ENCODE data around the gene IL11RA. TPM values are rescaled to one million over a fixed set of nuclear protein-coding genes. Genes with fewer than 3 reads are reported as not detected.
A peak's percentile ranks its signal among the peaks of the same experiment; 100 is the strongest.
"Not testable (repeated sequence)": the region's sequence is repeated elsewhere in the genome, so short reads cannot be mapped to it uniquely, and the experiment has no call there.

The IL11RA gene
- total and polyA plus RNA-seq, 2 donors = 39.5 to 43.9 TPM

DNA sequence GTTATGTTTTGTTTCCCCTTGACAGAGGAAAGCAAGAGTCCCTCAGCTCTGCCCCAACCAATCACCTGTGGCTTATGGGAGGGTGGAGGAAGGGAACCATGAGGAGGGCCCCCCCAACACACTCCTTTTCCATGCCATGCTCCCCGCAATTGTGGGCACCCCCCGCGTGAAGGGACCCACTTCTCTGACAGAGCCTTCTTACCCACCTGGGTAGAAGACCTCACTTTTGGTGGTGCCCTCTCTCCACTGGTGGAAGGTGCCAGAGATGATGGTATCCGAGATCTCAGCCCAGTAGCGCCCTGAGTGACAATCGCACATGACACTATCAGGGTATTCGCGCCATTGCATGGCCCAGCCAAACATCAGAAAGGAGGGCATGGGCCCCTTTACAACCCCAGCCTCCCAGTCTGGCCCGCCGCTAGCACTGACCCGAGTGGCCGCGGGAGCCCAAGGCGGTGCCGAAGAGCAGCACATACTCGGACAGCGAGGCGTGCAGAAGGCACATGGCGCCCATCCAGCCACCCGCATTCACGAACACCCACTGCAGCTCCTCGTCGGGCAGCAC is 15.1 kb upstream of the IL11RA start:
- DNase-seq (ENCODE audit: extremely low spot score) = no peak
- Histone ChIP-seq H3K36me3 (ENCODE audit: insufficient read depth) (no peaks in the 10 kb centered on the region), H3K4me3 (ENCODE audit: low read depth, low read length) (peak overlapping the region; percentile 52), H3K4me1 (ENCODE audit: insufficient read depth) (no peaks in the 10 kb centered on the region), H3K27ac (ENCODE audit: low read depth) (no peak overlapping the region)
- 8% methylated on average over 23 of the region's 23 CpGs for WGBS

DNA sequence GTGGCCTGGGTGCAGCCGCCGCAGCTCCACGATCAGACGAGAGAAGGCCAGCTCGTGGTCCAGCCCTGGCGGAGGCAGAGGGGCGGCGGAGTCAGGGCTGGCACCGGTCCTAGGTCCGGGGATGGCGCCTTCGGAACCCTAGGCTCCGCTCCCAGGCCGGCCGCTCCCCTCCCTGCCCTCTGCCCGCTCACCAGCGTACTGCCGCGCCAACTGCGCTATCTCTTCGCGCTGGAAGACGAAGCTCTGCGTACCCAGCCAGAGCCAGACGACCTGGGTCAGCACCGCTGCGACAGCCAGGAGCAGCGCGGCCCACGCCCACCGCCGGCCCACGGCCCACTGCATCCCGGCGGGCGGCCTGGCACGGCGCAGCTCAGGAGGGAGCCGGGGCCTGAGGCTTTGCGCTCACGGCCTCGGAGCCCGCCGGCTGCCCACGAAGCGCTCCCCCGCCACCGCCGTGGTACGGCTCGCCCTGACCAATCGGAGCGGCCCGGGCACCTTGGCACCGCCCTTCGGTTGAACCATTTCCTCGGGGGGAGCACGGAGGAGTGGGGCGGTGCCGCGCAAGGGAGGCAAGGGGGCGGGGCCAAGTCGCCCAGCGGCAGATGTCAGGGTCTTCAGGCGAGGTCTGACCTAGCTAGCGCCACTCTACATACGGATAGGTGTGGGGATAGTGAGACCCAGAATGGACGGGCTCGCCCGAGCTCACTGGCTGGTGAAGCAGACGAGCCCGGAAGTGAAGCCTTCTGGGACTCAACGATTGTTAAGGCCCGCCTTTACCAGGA is 14.4 kb upstream of the IL11RA start, which contains the start of gene SIGMAR1:
Gene SIGMAR1 (minus strand): TSS at position 432 of the 782 bp plus-strand sequence. CDS start 90 bp downstream, at position 342.
- WGBS = under 1% methylated on average over 74 of the region's 74 CpGs
- DNase-seq (ENCODE audit: extremely low spot score) = peak; percentile 83
- H3K36me3 ChIP-seq (ENCODE audit: insufficient read depth) = no peaks in the 10 kb centered on the region
- H3K4me1 ChIP-seq (ENCODE audit: insufficient read depth) = no peaks in the 10 kb centered on the region
- H3K4me3 ChIP-seq (ENCODE audit: low read depth, low read length) = peak within 1 kb of the TSS; percentile 52
- peak within 1 kb of the TSS; percentile 77 for H3K27ac ChIP-seq (ENCODE audit: low read depth)

DNA sequence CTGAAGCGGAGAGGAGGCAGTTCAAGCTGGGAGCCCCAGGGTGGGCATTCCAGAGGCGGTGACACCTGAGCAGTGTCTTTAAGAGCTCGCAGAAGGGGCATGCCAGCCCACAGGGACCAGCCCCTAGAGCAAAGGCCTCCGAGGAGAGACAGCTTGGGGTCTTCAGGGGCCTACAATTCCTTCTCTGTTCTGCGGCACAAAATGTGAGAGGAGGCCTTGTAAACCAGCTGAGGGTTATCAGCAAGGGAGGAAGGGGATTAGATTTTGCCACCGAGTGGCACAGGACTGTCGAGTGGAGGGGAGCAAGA is 13.9 kb upstream of the IL11RA start:
- no peak for DNase-seq (ENCODE audit: extremely low spot score)

DNA sequence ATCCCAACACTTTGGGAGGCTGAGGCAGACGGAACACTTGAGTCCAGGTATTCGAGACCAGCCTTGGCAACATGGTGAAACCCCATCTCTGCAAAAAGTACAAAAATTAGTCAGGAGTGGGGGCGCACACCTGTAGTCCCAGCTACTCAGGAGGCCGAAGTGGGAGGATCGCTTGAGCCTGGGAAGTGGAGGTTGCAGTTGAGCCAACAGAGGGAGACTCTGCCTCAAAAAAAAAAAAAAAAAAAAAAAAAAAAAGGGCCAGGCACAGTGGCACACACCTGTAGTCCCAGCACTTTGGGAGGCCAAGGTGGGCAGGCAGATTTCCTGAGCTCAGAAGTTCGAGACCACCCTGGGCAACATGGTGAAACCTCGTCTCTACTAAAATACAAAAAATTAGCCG is 12.7 kb upstream of the IL11RA start:
- 83% methylated on average over 8 of the region's 8 CpGs for WGBS
- DNase-seq (ENCODE audit: extremely low spot score); H3K36me3 ChIP-seq (ENCODE audit: insufficient read depth); H3K4me3 ChIP-seq (ENCODE audit: low read depth, low read length); H3K4me1 ChIP-seq (ENCODE audit: insufficient read depth); H3K27ac ChIP-seq (ENCODE audit: low read depth): not testable (repeated sequence)

More for the DNA sequence above, 13.9 kb upstream of the IL11RA start:
- WGBS = 14% methylated on average over 7 of the region's 7 CpGs
- H3K36me3 ChIP-seq (ENCODE audit: insufficient read depth) = no peaks in the 10 kb centered on the region
- H3K27ac ChIP-seq (ENCODE audit: low read depth) = no peak overlapping the region
- peak overlapping the region; percentile 52 for H3K4me3 ChIP-seq (ENCODE audit: low read depth, low read length)
- H3K4me1 ChIP-seq (ENCODE audit: insufficient read depth) = no peaks in the 10 kb centered on the region

DNA sequence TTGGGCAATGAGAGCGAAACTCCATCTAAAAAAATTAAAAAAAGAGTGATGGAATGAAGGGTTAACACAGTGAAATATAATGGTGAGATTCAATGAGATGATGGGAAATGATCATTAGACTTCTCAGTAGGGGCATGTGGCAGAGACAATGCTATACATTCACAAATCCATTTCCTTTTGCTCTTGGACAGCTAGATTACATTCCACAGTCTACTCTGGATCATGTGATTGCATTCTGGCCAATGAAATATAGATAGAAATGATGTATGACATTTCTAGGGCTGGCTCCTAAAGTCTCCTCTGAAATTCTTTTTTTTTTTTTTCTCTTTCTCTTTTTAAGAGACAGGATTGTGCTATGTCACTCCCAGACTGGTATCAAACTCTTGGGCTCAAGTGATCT is 9.3 kb upstream of the IL11RA start:
- no peak for DNase-seq (ENCODE audit: extremely low spot score)
- Histone ChIP-seq H3K4me3 (ENCODE audit: low read depth, low read length) (no peak overlapping the region), H3K36me3 (ENCODE audit: insufficient read depth) (no peaks in the 10 kb centered on the region), H3K27ac (ENCODE audit: low read depth) (no peak overlapping the region), H3K4me1 (ENCODE audit: insufficient read depth) (peaks cover 2% of the 10 kb centered on the region)
- WGBS = 98% methylated on average over 1 of the region's 1 CpG

DNA sequence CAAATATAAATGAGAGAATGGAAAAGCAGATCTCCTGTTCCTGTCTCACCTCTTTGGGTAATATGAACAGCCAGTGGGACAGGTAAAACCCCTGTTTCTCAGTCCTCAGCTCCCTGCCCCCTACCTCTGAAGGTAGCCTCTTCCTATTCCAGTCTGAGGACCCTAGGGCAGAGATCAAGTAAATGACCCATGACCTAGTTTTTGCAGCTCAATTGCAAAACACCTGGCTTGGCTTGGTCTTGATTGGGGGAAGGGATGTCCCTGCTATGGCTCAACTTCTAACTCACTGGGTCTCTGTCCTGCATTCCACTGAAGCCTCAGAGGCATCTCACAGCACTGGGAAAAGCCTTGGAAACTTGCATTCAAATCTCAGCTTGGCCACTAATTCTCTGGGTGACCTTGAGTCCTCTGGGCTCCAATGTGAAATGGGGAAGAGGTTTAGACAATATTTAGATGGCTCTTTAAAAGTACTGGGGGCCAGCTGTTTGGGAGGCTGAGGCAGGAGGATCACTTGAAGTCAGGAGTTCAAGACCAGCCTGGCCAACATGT is 7.1 kb upstream of the IL11RA start:
- DNase-seq (ENCODE audit: extremely low spot score) = no peak
- no peak overlapping the region for H3K4me3 ChIP-seq (ENCODE audit: low read depth, low read length)
- no peaks in the 10 kb centered on the region for H3K36me3 ChIP-seq (ENCODE audit: insufficient read depth)
- peaks cover 2% of the 10 kb centered on the region for H3K4me1 ChIP-seq (ENCODE audit: insufficient read depth)
- no peak overlapping the region for H3K27ac ChIP-seq (ENCODE audit: low read depth)

DNA sequence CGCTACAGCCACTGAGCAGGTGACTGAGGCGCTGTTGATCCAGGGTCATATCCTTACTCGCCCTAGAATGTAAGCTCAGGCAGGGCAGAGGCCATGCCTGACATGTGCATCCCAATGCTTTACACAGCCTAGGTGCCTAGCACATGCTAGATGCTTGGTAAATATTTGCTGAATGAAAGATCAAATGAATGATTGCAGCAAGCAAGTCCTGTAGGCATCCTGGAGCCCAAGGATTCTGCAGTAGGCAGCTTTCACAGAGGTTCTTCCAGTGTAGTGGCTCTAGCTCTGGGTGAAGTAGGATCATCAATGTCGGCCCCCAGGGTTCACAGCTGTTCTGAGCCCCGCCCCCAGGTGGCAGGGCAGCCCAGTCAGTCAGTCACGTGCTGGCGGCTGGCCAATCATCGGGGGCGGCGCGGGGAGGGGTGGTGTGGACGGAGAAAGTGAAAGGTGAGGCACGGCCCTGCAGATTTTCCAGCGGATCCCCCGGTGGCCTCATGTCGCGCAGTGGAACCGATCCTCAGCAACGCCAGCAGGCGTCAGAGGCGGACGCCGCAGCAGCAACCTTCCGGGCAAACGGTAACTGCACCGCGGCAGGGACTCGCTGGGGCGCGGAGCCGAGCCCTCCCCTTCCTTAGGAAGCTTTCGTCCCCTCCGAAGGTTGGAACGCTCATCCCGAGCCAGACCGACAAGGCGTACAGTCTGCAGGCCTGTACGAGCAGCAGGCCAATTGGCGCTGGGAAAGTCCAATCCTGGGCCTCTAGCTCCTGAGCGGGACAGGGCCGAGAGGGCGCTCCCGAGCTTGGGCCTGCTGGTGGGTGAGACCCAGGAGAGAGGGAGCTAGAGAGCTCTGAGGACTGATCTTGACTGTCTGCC is 5.5 kb upstream of the IL11RA start, which contains the start of gene GALT:
Gene GALT (plus strand): TSS at position 465 of the 873 bp plus-strand sequence. CDS start 30 bp downstream, at position 495.
- DNase-seq (ENCODE audit: extremely low spot score) = peak; percentile 80
- WGBS = 5% methylated on average over 43 of the region's 43 CpGs

DNA sequence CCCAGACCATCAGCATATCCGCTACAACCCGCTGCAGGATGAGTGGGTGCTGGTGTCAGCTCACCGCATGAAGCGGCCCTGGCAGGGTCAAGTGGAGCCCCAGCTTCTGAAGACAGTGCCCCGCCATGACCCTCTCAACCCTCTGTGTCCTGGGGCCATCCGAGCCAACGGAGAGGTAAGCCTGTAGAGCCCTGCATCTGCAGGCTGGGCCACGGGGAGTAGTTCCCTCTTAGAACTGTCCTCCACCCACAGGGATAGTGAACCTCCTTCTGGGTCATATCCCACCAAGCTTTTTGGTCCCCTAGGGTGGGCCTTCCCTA is 4.9 kb upstream of the IL11RA start:
- H3K36me3 ChIP-seq (ENCODE audit: insufficient read depth) = no peaks in the 10 kb centered on the region
- peak overlapping the region; percentile 59 for H3K4me3 ChIP-seq (ENCODE audit: low read depth, low read length)
- 5% methylated on average over 8 of the region's 8 CpGs for WGBS
- H3K27ac ChIP-seq (ENCODE audit: low read depth) = peak overlapping the region; percentile 62
- H3K4me1 ChIP-seq (ENCODE audit: insufficient read depth) = peaks cover 2% of the 10 kb centered on the region
- no peak for DNase-seq (ENCODE audit: extremely low spot score)

More for the DNA sequence above, 5.5 kb upstream of the IL11RA start, which contains the start of gene GALT:
- Histone ChIP-seq H3K36me3 (ENCODE audit: insufficient read depth) (no peaks in the 10 kb centered on the region), H3K27ac (ENCODE audit: low read depth) (peak within 1 kb of the TSS; percentile 62), H3K4me1 (ENCODE audit: insufficient read depth) (peaks cover 2% of the 10 kb centered on the region), H3K4me3 (ENCODE audit: low read depth, low read length) (peak within 1 kb of the TSS; percentile 59)

DNA sequence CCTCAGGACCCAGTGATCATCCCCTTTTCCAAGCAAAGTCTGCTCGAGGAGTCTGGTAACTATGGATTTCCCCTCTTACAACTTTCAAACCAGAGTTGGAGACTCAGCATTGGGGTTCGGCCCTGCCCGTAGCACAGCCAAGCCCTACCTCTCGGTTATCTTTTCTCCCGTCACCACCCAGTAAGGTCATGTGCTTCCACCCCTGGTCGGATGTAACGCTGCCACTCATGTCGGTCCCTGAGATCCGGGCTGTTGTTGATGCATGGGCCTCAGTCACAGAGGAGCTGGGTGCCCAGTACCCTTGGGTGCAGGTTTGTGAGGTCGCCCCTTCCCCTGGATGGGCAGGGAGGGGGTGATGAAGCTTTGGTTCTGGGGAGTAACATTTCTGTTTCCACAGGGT is 4.3 kb upstream of the IL11RA start:
- Histone ChIP-seq H3K4me1 (ENCODE audit: insufficient read depth) (peaks cover 2% of the 10 kb centered on the region), H3K36me3 (ENCODE audit: insufficient read depth) (no peaks in the 10 kb centered on the region), H3K4me3 (ENCODE audit: low read depth, low read length) (peak overlapping the region; percentile 59), H3K27ac (ENCODE audit: low read depth) (no peak overlapping the region)
- 57% methylated on average over 10 of the region's 10 CpGs for WGBS
- no peak for DNase-seq (ENCODE audit: extremely low spot score)

DNA sequence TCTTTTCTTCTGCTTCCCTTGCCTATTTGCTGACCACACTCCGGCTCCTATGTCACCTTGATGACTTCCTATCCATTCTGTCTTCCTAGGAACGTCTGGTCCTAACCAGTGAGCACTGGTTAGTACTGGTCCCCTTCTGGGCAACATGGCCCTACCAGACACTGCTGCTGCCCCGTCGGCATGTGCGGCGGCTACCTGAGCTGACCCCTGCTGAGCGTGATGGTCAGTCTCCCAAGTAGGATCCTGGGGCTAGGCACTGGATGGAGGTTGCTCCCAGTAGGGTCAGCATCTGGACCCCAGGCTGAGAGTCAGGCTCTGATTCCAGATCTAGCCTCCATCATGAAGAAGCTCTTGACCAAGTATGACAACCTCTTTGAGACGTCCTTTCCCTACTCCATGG is 3.3 kb upstream of the IL11RA start:
- Histone ChIP-seq H3K36me3 (ENCODE audit: insufficient read depth) (no peaks in the 10 kb centered on the region), H3K4me1 (ENCODE audit: insufficient read depth) (peaks cover 2% of the 10 kb centered on the region), H3K4me3 (ENCODE audit: low read depth, low read length) (no peak overlapping the region), H3K27ac (ENCODE audit: low read depth) (no peak overlapping the region)
- 92% methylated on average over 8 of the region's 8 CpGs for WGBS
- DNase-seq (ENCODE audit: extremely low spot score) = no peak

DNA sequence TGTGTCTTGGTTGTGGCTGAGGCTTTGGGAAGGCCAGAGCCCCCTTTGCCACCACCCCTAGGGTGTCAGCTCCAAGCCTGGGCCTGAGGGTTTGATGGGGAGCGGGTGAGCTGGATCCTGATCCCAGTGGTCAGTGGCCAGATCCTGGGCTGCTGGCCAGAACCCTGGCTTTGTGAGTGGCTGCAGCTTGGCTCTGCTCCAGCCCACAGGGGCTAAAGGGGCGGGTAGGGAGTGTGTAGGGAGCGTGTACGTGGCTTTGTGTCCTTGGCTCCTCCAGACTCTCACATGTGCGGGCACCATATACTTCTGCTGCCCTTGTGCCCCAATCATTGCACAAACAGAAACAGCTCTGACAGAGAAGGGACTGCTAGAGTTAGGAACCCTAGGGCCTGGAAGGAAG is 1.2 kb upstream of the IL11RA start:
- H3K36me3 ChIP-seq (ENCODE audit: insufficient read depth) = no peaks in the 10 kb centered on the region
- no peak overlapping the region for H3K4me3 ChIP-seq (ENCODE audit: low read depth, low read length)
- 55% methylated on average over 5 of the region's 5 CpGs for WGBS
- DNase-seq (ENCODE audit: extremely low spot score) = no peak
- peaks cover 2% of the 10 kb centered on the region for H3K4me1 ChIP-seq (ENCODE audit: insufficient read depth)
- no peak overlapping the region for H3K27ac ChIP-seq (ENCODE audit: low read depth)

DNA sequence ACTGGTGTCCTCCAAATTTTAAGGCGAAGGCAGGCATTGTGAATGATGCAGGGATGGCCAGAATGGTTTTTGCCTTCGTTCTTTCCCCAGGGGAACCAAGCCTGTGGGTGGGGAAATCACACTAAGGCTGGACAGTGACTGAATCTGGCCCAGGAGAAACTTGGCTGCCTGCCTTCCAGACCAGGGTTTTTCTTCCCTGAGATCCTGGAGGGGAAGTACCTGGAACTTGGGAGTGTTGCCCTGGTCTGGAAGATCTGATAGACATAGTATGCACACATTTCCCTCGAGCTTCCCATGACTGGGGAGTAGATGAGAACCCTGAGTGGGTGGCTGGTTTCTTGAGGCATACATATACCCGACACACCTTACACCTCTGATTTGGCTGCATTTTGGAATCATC is 664 bp upstream of the IL11RA start:
- 37% methylated on average over 4 of the region's 4 CpGs for WGBS
- H3K27ac ChIP-seq (ENCODE audit: low read depth) = peak overlapping the region; percentile 11
- H3K4me1 ChIP-seq (ENCODE audit: insufficient read depth) = peaks cover 2% of the 10 kb centered on the region
- no peak for DNase-seq (ENCODE audit: extremely low spot score)
- H3K36me3 ChIP-seq (ENCODE audit: insufficient read depth) = no peaks in the 10 kb centered on the region
- peak overlapping the region; percentile 3 for H3K4me3 ChIP-seq (ENCODE audit: low read depth, low read length)

DNA sequence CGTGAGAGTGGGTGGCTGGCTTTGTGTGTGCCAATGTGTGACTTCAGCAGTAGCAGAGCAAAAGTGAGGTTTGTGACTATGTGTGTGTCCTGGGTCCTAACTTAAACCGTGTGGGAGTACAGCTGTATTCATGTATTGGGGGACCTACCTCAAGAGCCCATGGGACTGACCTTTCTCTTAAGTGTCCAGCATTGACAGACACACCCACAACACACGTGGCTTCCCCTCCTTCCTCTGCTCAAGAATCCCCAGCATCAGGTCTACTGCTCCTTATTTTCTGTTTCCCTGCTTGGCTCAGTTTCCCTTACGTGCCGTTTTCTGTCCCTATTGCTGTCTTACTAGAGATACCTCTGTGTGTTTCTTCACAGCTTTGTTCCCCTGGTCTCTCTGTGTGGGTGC is 616 bp downstream of the IL11RA start:
- H3K4me3 ChIP-seq (ENCODE audit: low read depth, low read length) = peak overlapping the region; percentile 9
- no peak overlapping the region for H3K27ac ChIP-seq (ENCODE audit: low read depth)
- no peaks in the 10 kb centered on the region for H3K36me3 ChIP-seq (ENCODE audit: insufficient read depth)
- WGBS = 14% methylated on average over 5 of the region's 5 CpGs
- DNase-seq (ENCODE audit: extremely low spot score) = no peak
- H3K4me1 ChIP-seq (ENCODE audit: insufficient read depth) = no peaks in the 10 kb centered on the region

Data from urinary bladder (tissue), 4 donors.